GM12878 (cell line): Measurements from ENCODE around the gene CACFD1. TPM values are rescaled to one million over a fixed set of nuclear protein-coding genes. Genes with fewer than 3 reads are reported as not detected.

Experiments used
- ATAC-seq: fragments of 200-7000 bp; cut with Tn5 transposase; 3 replicates; pipeline ENCODE4 v1.9.1; 2020; ENCODE audit warnings: mild to moderate bottlenecking, moderate library complexity
- BruUV-seq: library from RNA; stranded (reverse); fragments of 400-500 nt; replicated peaks from 2 replicates; lab custom pipeline; 2021; lab: Mats Ljungman, UMichigan
- CTCF ChIA-PET: fragments of 300-600 bp; sonication (Branson Sonifier 250); formaldehyde crosslinking; extraction: SDS; loops from one replicate; lab custom pipeline; 2021; ENCODE audit warnings: inconsistent platforms; lab: Yijun Ruan, JAX
- POLR2A ChIA-PET: fragments of 350-600 bp; formaldehyde crosslinking; extraction: SDS; loops from one replicate; lab custom pipeline; 2021; ENCODE audit warnings: inconsistent platforms; lab: Charles Lee
- RAD21 ChIA-PET: fragments of 300-600 bp; sonication (Branson Sonifier 250); formaldehyde crosslinking; loops from one replicate; lab custom pipeline; 2023; ENCODE audit warnings: antibody characterized with exemption; ENCODE audit not compliant: unreplicated experiment; lab: Charles Lee
- SMC1A ChIA-PET: fragments of 300-600 bp; sonication (Branson Sonifier 250); formaldehyde crosslinking; loops from one replicate; lab custom pipeline; 2023; ENCODE audit not compliant: unreplicated experiment, uncharacterized antibody; lab: Charles Lee
- DNase-seq: peaks from one replicate; pipeline ENCODE4 v3.0.0-alpha.2; 2011; ENCODE audit warnings: low read depth, low spot score
- FAIRE-seq: peaks from 3 replicates; lab custom pipeline; 2011; peaks lifted over from hg19 to GRCh38; lab: Jason Lieb, UNC
- H2AFZ ChIP-seq: 2 replicates; pipeline ENCODE4 v1.6.0; 2011; ENCODE audit warnings: low read depth, low read length, control low read depth; ENCODE audit not compliant: control insufficient read depth
- H3K27ac ChIP-seq: 2 replicates; pipeline ENCODE4 v1.5.1; 2011; ENCODE audit warnings: control low read depth; ENCODE audit not compliant: control insufficient read depth, insufficient read depth
- H3K27me3 ChIP-seq, 2 experiments: replicated peaks in 1 of 2; 2 replicates each; pipeline versions ENCODE4 v1.6.0 to v1.6.1; 2011; ENCODE audit warnings: low read length in 1 of 2; ENCODE audit not compliant: control insufficient read depth in 2 of 2, insufficient read depth in 2 of 2
- H3K36me3 ChIP-seq, 2 experiments: 2 replicates each; pipeline ENCODE4 v1.5.1; 2011; ENCODE audit warnings: low read length in 1 of 2; ENCODE audit not compliant: control insufficient read depth in 2 of 2, insufficient read depth in 2 of 2
- H3K4me1 ChIP-seq: 2 replicates; pipeline ENCODE4 v1.6.1; 2011; ENCODE audit warnings: mild to moderate bottlenecking, low read length, moderate library complexity, mixed read lengths; ENCODE audit not compliant: control insufficient read depth, insufficient read depth
- H3K4me2 ChIP-seq: 2 replicates; pipeline ENCODE4 v1.6.0; 2011; ENCODE audit warnings: control low read depth; ENCODE audit not compliant: control insufficient read depth, insufficient read depth
- H3K4me3 ChIP-seq: fragments of 200-600 bp; sonication (generic); 2 replicates; pipeline ENCODE4 v1.5.1; 2016
- H3K79me2 ChIP-seq: 2 replicates; pipeline ENCODE4 v1.6.0; 2011; ENCODE audit warnings: low read length; ENCODE audit not compliant: control insufficient read depth, insufficient read depth
- H3K9ac ChIP-seq: 2 replicates; pipeline ENCODE4 v1.8.0; 2011; ENCODE audit warnings: low read length, control low read depth, mixed read lengths; ENCODE audit not compliant: control insufficient read depth, insufficient read depth
- H3K9me3 ChIP-seq: replicated peaks from 3 replicates; pipeline ENCODE4 v1.5.1; 2011; ENCODE audit warnings: mild to moderate bottlenecking, low read length; ENCODE audit not compliant: control insufficient read depth, insufficient read depth
- H4K20me1 ChIP-seq: 2 replicates; pipeline ENCODE4 v1.6.0; 2011; ENCODE audit not compliant: control insufficient read depth, insufficient read depth
- ASH2L ChIP-seq: fragments of 300-600, 200-600 bp; sonication (generic); IDR thresholded peaks from 2 replicates; pipeline ENCODE4 v1.6.1; 2017; ENCODE audit warnings: low read depth, mild to moderate bottlenecking, borderline replicate concordance
- CREM ChIP-seq: IDR thresholded peaks from 2 replicates; pipeline ENCODE4 v1.6.1; 2014; ENCODE audit warnings: antibody characterized with exemption, low read depth
- EGR1 ChIP-seq, 2 experiments: IDR thresholded peaks; 1 replicate in 1 of 2; 2 replicates in 1 of 2; pipeline ENCODE4 v1.6.1; 2011 to 2012; ENCODE audit warnings: low read depth in 2 of 2, low read length in 2 of 2, borderline replicate concordance in 1 of 2, mild to moderate bottlenecking in 1 of 2, moderate library complexity in 1 of 2
- HDAC6 ChIP-seq: fragments of 200-600 bp; sonication (generic); IDR thresholded peaks from one replicate; pipeline ENCODE4 v1.8.0; 2017; ENCODE audit warnings: antibody characterized with exemption; ENCODE audit not compliant: unreplicated experiment
- IRF4 ChIP-seq: IDR thresholded peaks from 2 replicates; pipeline ENCODE4 v1.6.1; 2011; ENCODE audit warnings: low read depth, low read length
- LARP7 ChIP-seq: fragments of 450-650 bp; IDR thresholded peaks from 2 replicates; pipeline ENCODE4 v1.6.1; 2017; ENCODE audit warnings: mild to moderate bottlenecking
- NFXL1 ChIP-seq: fragments of 450-650 bp; IDR thresholded peaks from 2 replicates; pipeline ENCODE4 v1.6.1; 2017; ENCODE audit warnings: antibody characterized with exemption, mild to moderate bottlenecking, borderline replicate concordance
- RELB ChIP-seq: fragments of 450-650 bp; IDR thresholded peaks from 2 replicates; pipeline ENCODE4 v1.6.1; 2017; ENCODE audit warnings: low read depth, mild to moderate bottlenecking, moderate library complexity
- SUPT20H ChIP-seq: IDR thresholded peaks from 2 replicates; pipeline ENCODE4 v1.6.1; 2011; ENCODE audit warnings: low read depth, mild to moderate bottlenecking, low read length, moderate library complexity, borderline replicate concordance; ENCODE audit not compliant: control insufficient read depth
- SUZ12 ChIP-seq: fragments of 200-600 bp; sonication (generic); IDR thresholded peaks from one replicate; pipeline ENCODE4 v1.6.1; 2018; ENCODE audit warnings: antibody characterized with exemption, mild to moderate bottlenecking; ENCODE audit not compliant: unreplicated experiment
- TBL1XR1 ChIP-seq: IDR thresholded peaks from 2 replicates; pipeline ENCODE4 v1.6.1; 2012; ENCODE audit warnings: low read depth, low read length, improper control_type of control experiment
- ZNF207 ChIP-seq: fragments of 450-650 bp; IDR thresholded peaks from 2 replicates; pipeline ENCODE4 v1.6.1; 2014; ENCODE audit warnings: antibody characterized with exemption, mild to moderate bottlenecking, borderline replicate concordance
- ZNF274 ChIP-seq: IDR thresholded peaks from one replicate; pipeline ENCODE4 v1.8.0; 2011; ENCODE audit not compliant: insufficient read length, insufficient read depth
- WGBS: methylation state at CpG from one replicate; pipeline ENCODE4 v1.1.6; 2016; ENCODE audit warnings: low lambda C conversion rate; ENCODE audit not compliant: insufficient replicate concordance, insufficient coverage; ENCODE audit errors: missing lambda C conversion rate; 5-methylcytosine and 5-hydroxymethylcytosine counted together
- in situ Hi-C: fragments of 300-500 bp; cut with MboI; formaldehyde crosslinking; loops from 9 replicates; pipeline ENCODE4 v1.14.3; 2018; ENCODE audit warnings: mixed read lengths
- intact Hi-C: fragments of 100-400 bp; cut with micrococcal nuclease; formaldehyde crosslinking; loops from one replicate; pipeline ENCODE4 v1.14.2; 2022; ENCODE audit not compliant: unreplicated experiment
- polyA plus RNA-seq, 11 experiments: library from polyadenylated mRNA; depleted of rRNA in 4 of 11; unstranded in 6 of 11; stranded (reverse) in 5 of 11; fragments of >200 nt; fragmentation: Nextera tagmentation in 4 of 11; fragmentation: Illumina TruSeq in 1 of 11; extraction: Ambion mirVana in 4 of 11; extraction: Trizol in 1 of 11; gene quantifications; 1 replicate in 1 of 11; 2 replicates in 10 of 11; pipeline versions ENCODE4 v1.2.1 to v1.2.3, GENCODE V29; 2011 to 2016; ENCODE audit warnings: inconsistent platforms in 2 of 11, missing spikeins in 2 of 11, low read depth in 1 of 11
- total RNA-seq, 4 experiments: library from RNA; depleted of rRNA in 3 of 4; stranded (reverse); fragments of >200 nt in 3 of 4; fragmentation: Illumina TruSeq in 1 of 4; extraction: Trizol in 1 of 4; gene quantifications; 2 replicates each; pipeline versions ENCODE4 v1.2.1 to v1.2.3, GENCODE V29; 2013 to 2021
- TF ChIP-seq, protein P1 (sequence below): fragments of 450-650 bp; formaldehyde crosslinking; IDR thresholded peaks from 2 replicates; pipeline ENCODE4 v1.4.0; 2022; ENCODE audit warnings: mild to moderate bottlenecking, moderate library complexity
- TF ChIP-seq, protein P2 (sequence below): fragments of 450-650 bp; IDR thresholded peaks from 2 replicates; pipeline ENCODE4 v1.6.1; 2017; ENCODE audit warnings: mild to moderate bottlenecking, moderate library complexity

The CACFD1 gene
- total and polyA plus RNA-seq, 10 of the 15 experiments (the other 5 are each of a cell fraction or from before 2014, with no cell fraction given) = 0.09 to 5.8 (median 1.4) TPM; not detected in 1

- TF ChIP-seq ZNF207 (no peak), TBL1XR1 (no peak), LARP7 (no peak), SUZ12 (no peak), HDAC6 (no peak), EGR1 (IDR thresholded peaks at IDR 0.05; ENCODE audit: borderline replicate concordance in 1 of 2, low read depth in 2 of 2, low read length in 2 of 2) (no peak), ZNF274 (no peak), ASH2L (no peak), SUPT20H (no peak), NFXL1 (no peak), CREM (no peak), IRF4 (no peak), RELB (no peak)
- TF ChIP-seq, protein P1, sequence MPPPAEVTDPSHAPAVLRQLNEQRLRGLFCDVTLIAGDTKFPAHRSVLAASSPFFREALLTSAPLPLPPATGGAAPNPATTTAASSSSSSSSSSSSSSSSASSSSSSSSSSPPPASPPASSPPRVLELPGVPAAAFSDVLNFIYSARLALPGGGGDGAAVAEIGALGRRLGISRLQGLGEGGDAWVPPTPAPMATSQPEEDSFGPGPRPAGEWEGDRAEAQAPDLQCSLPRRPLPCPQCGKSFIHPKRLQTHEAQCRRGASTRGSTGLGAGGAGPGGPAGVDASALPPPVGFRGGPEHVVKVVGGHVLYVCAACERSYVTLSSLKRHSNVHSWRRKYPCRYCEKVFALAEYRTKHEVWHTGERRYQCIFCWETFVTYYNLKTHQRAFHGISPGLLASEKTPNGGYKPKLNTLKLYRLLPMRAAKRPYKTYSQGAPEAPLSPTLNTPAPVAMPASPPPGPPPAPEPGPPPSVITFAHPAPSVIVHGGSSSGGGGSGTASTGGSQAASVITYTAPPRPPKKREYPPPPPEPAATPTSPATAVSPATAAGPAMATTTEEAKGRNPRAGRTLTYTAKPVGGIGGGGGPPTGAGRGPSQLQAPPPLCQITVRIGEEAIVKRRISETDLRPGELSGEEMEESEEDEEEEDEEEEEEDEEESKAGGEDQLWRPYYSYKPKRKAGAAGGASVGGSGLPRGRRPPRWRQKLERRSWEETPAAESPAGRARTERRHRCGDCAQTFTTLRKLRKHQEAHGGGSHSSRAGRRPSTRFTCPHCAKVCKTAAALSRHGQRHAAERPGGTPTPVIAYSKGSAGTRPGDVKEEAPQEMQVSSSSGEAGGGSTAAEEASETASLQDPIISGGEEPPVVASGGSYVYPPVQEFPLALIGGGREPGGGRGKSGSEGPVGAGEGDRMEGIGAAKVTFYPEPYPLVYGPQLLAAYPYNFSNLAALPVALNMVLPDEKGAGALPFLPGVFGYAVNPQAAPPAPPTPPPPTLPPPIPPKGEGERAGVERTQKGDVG = no peak
- TF ChIP-seq, protein P2, sequence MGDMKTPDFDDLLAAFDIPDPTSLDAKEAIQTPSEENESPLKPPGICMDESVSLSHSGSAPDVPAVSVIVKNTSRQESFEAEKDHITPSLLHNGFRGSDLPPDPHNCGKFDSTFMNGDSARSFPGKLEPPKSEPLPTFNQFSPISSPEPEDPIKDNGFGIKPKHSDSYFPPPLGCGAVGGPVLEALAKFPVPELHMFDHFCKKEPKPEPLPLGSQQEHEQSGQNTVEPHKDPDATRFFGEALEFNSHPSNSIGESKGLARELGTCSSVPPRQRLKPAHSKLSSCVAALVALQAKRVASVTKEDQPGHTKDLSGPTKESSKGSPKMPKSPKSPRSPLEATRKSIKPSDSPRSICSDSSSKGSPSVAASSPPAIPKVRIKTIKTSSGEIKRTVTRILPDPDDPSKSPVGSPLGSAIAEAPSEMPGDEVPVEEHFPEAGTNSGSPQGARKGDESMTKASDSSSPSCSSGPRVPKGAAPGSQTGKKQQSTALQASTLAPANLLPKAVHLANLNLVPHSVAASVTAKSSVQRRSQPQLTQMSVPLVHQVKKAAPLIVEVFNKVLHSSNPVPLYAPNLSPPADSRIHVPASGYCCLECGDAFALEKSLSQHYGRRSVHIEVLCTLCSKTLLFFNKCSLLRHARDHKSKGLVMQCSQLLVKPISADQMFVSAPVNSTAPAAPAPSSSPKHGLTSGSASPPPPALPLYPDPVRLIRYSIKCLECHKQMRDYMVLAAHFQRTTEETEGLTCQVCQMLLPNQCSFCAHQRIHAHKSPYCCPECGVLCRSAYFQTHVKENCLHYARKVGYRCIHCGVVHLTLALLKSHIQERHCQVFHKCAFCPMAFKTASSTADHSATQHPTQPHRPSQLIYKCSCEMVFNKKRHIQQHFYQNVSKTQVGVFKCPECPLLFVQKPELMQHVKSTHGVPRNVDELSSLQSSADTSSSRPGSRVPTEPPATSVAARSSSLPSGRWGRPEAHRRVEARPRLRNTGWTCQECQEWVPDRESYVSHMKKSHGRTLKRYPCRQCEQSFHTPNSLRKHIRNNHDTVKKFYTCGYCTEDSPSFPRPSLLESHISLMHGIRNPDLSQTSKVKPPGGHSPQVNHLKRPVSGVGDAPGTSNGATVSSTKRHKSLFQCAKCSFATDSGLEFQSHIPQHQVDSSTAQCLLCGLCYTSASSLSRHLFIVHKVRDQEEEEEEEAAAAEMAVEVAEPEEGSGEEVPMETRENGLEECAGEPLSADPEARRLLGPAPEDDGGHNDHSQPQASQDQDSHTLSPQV = no peak
- H3K9ac ChIP-seq = no peak overlapping the region
- no peaks in the 10 kb centered on the region for H3K36me3 ChIP-seq
- in situ Hi-C loops (no loop called here), intact Hi-C loops (no loop called here)
- ChIA-PET POLR2A (no interaction called here), RAD21 (no interaction called here), SMC1A (no interaction called here), CTCF (interaction anchor here (1.3 kb wide), 1 partner anchor 224 kb away, joined by 3 read pairs; no protein-coding TSS in a partner anchor)
- FAIRE-seq (no peak), ATAC-seq (no peak), DNase-seq (no peak)
- H3K4me3 ChIP-seq = no peak overlapping the region
- no peak overlapping the region for H3K4me2 ChIP-seq
- H3K9me3 ChIP-seq = no peaks in the 10 kb centered on the region
- H4K20me1 ChIP-seq = no peaks in the 10 kb centered on the region
- WGBS = 48% methylated on average over 25 of the region's 27 CpGs
- H3K79me2 ChIP-seq = no peaks in the 10 kb centered on the region
- H2AFZ ChIP-seq = no peak overlapping the region
- no peaks in the 10 kb centered on the region for H3K4me1 ChIP-seq
- BruUV-seq = no TSS peak
- peaks cover 0 to 4% of the 10 kb centered on the region in 2 experiments; a peak in 3 of 4 replicates for H3K27me3 ChIP-seq
- no peak overlapping the region for H3K27ac ChIP-seq
Observed at GRCh38 chr9:133518706-133519449, 59.1 kb downstream of the CACFD1 start.
